Measurements from ENCODE around the gene LCN10.
"Not testable (repeated sequence)": the region's sequence is repeated elsewhere in the genome, so short reads cannot be mapped to it uniquely, and the experiment has no call there.

Gene LCN10

GRCh38 chr9:136718345-136719194, 24.2 kb downstream of the LCN10 start:
- no peak for DNase-seq

- no peak for DNase-seq
These were observed 25.3 kb downstream of the LCN10 start for GRCh38 chr9:136717399-136717798.

- DNase-seq: no peak
These were observed 27.9 kb downstream of the LCN10 start for GRCh38 chr9:136714893-136715274.

GRCh38 chr9:136714096-136714892, 28.4 kb downstream of the LCN10 start:
- DNase-seq: no peak

- no peak for DNase-seq
These were observed 29.2 kb downstream of the LCN10 start for GRCh38 chr9:136713550-136713949.

GRCh38 chr9:136712690-136713544, 29.8 kb downstream of the LCN10 start:
- no peak for DNase-seq

- DNase-seq: peak; percentile 49
These were observed 30.7 kb downstream of the LCN10 start, which contains the start of gene DIPK1B for GRCh38 chr9:136711751-136712689. DIPK1B (plus strand) TSS chr9:136712572; CDS start chr9:136712666, 94 bp downstream.

GRCh38 chr9:136711219-136711648, 31.5 kb downstream of the LCN10 start:
- DNase-seq: not testable (repeated sequence)

GRCh38 chr9:136710543-136710942, 32.2 kb downstream of the LCN10 start:
- DNase-seq: no peak

- DNase-seq: no peak
These were observed 33.2 kb downstream of the LCN10 start for GRCh38 chr9:136709454-136710109.

GRCh38 chr9:136707849-136708517, 34.8 kb downstream of the LCN10 start:
- no peak for DNase-seq

GRCh38 chr9:136707011-136707410, 35.7 kb downstream of the LCN10 start:
- DNase-seq: no peak

- no peak for DNase-seq
These were observed 37.2 kb downstream of the LCN10 start for GRCh38 chr9:136705564-136705963.

GRCh38 chr9:136704741-136705140, 38.0 kb downstream of the LCN10 start:
- DNase-seq: not testable (repeated sequence)

- no peak for DNase-seq
These were observed 39.4 kb downstream of the LCN10 start for GRCh38 chr9:136703276-136703860.

- no peak for DNase-seq
These were observed 41.1 kb downstream of the LCN10 start for GRCh38 chr9:136701668-136702053.

GRCh38 chr9:136700959-136701667, 41.6 kb downstream of the LCN10 start:
- DNase-seq: no peak

- DNase-seq: no peak
These were observed 42.4 kb downstream of the LCN10 start for GRCh38 chr9:136700304-136700703.

GRCh38 chr9:136698635-136699246, 44.0 kb downstream of the LCN10 start:
- DNase-seq: no peak
